Measurements from ENCODE around the gene KIAA1217.

GRCh38 chr10:24433705-24434104 is 224.8 kb downstream of the KIAA1217 start:
- TF ChIP-seq CTCF (IDR thresholded peaks at IDR 0.05) (no peak), POLR2A (IDR thresholded peaks at IDR 0.05) (no peak)

Data from thyroid gland (tissue), 4 donors.